GM12875 (cell line): ENCODE data around the gene LHPP.
"Not testable (repeated sequence)": the region's sequence is repeated elsewhere in the genome, so short reads cannot be mapped to it uniquely, and the experiment has no call there.

ENCODE experiments used
- H3K4me3 ChIP-seq: one replicate; pipeline ENCODE4 v1.5.1; 2011; ENCODE audit warnings: low read depth, low read length, control low read depth
- TF ChIP-seq, protein P1 (sequence below): IDR thresholded peaks from 2 replicates; pipeline ENCODE4 v1.5.1; 2011; ENCODE audit warnings: low read depth, mild to moderate bottlenecking, control low read depth, inconsistent platforms, low read length, moderate library complexity, borderline replicate concordance; ENCODE audit not compliant: insufficient read depth

The LHPP gene

GRCh38 chr10:124586142-124586541 is 124.5 kb downstream of the LHPP start:
- TF ChIP-seq, protein P1, sequence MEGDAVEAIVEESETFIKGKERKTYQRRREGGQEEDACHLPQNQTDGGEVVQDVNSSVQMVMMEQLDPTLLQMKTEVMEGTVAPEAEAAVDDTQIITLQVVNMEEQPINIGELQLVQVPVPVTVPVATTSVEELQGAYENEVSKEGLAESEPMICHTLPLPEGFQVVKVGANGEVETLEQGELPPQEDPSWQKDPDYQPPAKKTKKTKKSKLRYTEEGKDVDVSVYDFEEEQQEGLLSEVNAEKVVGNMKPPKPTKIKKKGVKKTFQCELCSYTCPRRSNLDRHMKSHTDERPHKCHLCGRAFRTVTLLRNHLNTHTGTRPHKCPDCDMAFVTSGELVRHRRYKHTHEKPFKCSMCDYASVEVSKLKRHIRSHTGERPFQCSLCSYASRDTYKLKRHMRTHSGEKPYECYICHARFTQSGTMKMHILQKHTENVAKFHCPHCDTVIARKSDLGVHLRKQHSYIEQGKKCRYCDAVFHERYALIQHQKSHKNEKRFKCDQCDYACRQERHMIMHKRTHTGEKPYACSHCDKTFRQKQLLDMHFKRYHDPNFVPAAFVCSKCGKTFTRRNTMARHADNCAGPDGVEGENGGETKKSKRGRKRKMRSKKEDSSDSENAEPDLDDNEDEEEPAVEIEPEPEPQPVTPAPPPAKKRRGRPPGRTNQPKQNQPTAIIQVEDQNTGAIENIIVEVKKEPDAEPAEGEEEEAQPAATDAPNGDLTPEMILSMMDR, result no peak

DNA sequence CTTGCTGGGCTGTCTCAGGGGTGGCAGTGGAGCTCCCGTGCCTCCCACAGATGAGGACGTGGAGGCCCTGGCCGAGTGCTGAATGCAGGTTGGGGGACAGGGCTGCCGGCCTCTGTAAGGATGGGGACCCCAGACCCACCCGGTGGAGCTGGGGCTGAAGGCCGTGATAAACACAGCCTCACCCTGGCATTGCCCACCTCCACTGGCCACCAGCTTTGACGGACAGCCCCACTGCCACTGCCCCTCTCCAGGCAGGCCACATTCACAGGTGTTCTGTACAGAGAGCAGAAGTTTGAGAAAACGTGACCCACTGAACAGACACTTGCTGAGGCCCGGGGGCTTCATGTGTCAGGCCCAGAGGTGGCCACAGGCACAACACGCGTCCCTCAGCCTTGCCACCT is 126.2 kb downstream of the LHPP start:
- TF ChIP-seq, protein P1, result no peak
- H3K4me3 ChIP-seq, result no peak overlapping the region

More at GRCh38 chr10:124586142-124586541, 124.5 kb downstream of the LHPP start:
- no peak overlapping the region for H3K4me3 ChIP-seq

DNA sequence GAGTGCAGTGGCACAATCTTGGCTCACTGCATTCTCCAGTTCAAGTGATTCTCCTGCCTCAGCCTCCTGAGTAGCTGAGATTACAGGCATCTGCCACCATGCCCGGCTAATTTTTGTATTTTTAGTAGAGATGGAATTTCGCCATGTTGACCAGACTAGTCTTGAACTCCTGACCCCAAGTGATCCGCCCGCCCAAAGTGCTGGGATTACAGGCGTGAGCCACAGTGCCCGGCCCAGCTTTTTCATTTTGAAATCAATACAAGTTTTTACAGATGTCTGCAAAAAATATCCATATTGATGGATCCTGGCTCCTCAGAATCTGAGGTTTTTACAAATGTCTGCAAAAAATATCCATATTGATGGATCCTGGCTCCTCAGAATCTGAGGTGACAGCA is 126.7 kb downstream of the LHPP start:
- H3K4me3 ChIP-seq, result not testable (repeated sequence)

DNA sequence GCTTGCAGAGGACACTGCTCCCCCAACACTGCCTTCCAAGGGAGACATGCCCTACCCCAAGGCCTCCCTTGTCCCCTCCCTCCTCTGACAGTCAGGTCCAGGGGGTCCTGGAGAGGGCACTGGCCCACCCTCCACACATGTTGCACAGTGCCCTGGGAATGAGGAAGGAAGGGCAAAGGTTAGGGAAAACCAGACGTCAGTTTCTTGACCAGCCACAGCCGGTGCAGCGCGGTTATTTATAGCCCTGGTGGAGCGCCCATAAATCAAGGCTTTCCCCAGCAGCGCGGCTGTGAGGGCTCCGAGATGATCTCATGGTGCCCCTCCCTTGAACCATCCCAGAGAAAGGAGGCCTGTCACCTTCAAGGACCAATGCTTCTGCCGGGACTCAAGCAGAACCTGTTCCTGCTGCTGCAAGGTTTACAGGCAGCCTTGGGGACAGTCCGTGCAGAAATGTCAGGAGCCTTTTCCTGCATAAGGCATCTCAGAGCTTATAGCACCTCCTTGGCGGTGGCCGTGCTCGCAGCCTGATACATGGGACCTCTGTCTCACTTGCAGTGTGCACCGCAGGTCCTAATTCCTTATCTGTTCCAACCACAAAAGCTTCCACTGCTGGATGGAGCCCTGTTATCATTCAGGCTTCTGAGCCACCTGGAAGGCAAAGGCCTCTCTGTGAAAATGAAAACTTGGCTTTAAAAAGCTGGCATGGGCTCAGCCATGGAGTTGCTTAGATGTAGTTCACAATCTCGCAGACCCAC is 127.3 kb downstream of the LHPP start:
- no peak overlapping the region for H3K4me3 ChIP-seq
- TF ChIP-seq, protein P1, result no peak

GRCh38 chr10:124589491-124590041 is 127.9 kb downstream of the LHPP start:
- TF ChIP-seq, protein P1, result no peak

GRCh38 chr10:124590216-124591122 is 128.8 kb downstream of the LHPP start:
- TF ChIP-seq, protein P1, result no peak
- H3K4me3 ChIP-seq, result no peak overlapping the region

More at GRCh38 chr10:124589491-124590041, 127.9 kb downstream of the LHPP start:
- no peak overlapping the region for H3K4me3 ChIP-seq

- no peak overlapping the region for H3K4me3 ChIP-seq
- TF ChIP-seq, protein P1, result no peak
Measured at GRCh38 chr10:124591123-124591495, 129.5 kb downstream of the LHPP start.
